Measurements from ENCODE around the gene UPB1. TPM values are rescaled to one million over a fixed set of nuclear protein-coding genes. Genes with fewer than 3 reads are reported as not detected.
"Not testable (repeated sequence)": the region's sequence is repeated elsewhere in the genome, so short reads cannot be mapped to it uniquely, and the experiment has no call there.

UPB1 gene
- total RNA-seq, 1 donor from 2014 or later: 0.52 TPM

- no peaks in the 10 kb centered on the region for H3K36me3 ChIP-seq (ENCODE audit: control insufficient read depth in 3 of 3, insufficient read depth in 3 of 3, low read length in 3 of 3)
- peaks cover 6 to 17% (median 11%) of the 10 kb centered on the region in 3 donors for H3K4me1 ChIP-seq (ENCODE audit: control insufficient read depth in 3 of 3, insufficient read depth in 3 of 3, low read length in 3 of 3)
- peak overlapping the region in 1 of 3 donors; percentile 41 for H3K4me3 ChIP-seq (ENCODE audit: low read length in 3 of 3)
- H3K27ac ChIP-seq (ENCODE audit: low read depth, low read length): no peak overlapping the region
- H3K9me3 ChIP-seq (ENCODE audit: control insufficient read depth in 3 of 3, low read length in 3 of 3): no peaks in the 10 kb centered on the region
- H3K9ac ChIP-seq (ENCODE audit: low read depth in 1 of 3, low read length in 3 of 3): peak overlapping the region in 2 of 3 donors; percentile 19 to 25
- no peaks in the 10 kb centered on the region for H3K27me3 ChIP-seq (ENCODE audit: control insufficient read depth in 3 of 3, insufficient read depth in 3 of 3, low read length in 3 of 3)
Measured at GRCh38 chr22:24521791-24522245, 26.7 kb downstream of the UPB1 start.

GRCh38 chr22:24523873-24524272, 28.7 kb downstream of the UPB1 start:
- Histone ChIP-seq H3K4me1 (ENCODE audit: control insufficient read depth in 3 of 3, insufficient read depth in 3 of 3, low read length in 3 of 3) (peaks cover 6 to 17% (median 11%) of the 10 kb centered on the region in 3 donors), H3K27ac (ENCODE audit: low read depth, low read length) (no peak overlapping the region), H3K36me3 (ENCODE audit: control insufficient read depth in 3 of 3, insufficient read depth in 3 of 3, low read length in 3 of 3) (no peaks in the 10 kb centered on the region), H3K27me3 (ENCODE audit: control insufficient read depth in 3 of 3, insufficient read depth in 3 of 3, low read length in 3 of 3) (no peaks in the 10 kb centered on the region), H3K9ac (ENCODE audit: low read depth in 1 of 3, low read length in 3 of 3) (no peak overlapping the region), H3K9me3 (ENCODE audit: control insufficient read depth in 3 of 3, low read length in 3 of 3) (no peaks in the 10 kb centered on the region), H3K4me3 (ENCODE audit: low read length in 3 of 3) (no peak overlapping the region)

DNA sequence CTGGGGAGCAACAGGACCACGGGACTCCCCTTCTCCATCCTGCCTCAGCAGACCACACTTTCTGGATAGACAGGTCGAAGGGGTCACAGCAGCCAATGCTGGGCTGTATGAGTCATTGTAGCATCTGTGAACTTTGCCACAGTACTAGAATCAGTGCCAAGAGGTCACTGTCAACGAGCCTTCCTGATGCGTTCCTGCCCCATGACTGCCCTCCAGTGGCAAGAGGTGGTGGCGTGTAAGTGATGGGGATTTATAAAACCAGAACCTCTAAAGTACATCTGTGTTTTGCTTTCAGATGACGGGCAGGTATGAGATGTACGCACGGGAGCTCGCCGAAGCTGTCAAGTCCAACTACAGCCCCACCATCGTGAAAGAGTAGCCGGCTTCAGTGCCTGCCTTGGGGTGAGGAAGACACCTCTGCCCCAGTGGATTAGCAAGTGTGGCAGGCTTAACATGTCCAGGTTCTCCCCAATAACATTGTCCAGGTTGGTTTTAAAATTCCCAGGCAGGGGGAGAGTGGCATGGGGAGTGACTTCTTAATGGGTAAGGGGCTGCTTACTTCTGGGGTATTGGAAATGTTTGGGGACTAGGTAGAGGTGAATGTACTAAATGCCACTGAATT, 30.4 kb downstream of the UPB1 start:
- Histone ChIP-seq H3K27me3 (ENCODE audit: control insufficient read depth in 3 of 3, insufficient read depth in 3 of 3, low read length in 3 of 3) (no peaks in the 10 kb centered on the region), H3K9ac (ENCODE audit: low read depth in 1 of 3, low read length in 3 of 3) (no peak overlapping the region), H3K4me1 (ENCODE audit: control insufficient read depth in 3 of 3, insufficient read depth in 3 of 3, low read length in 3 of 3) (peaks cover 4 to 11% (median 6%) of the 10 kb centered on the region in 3 donors), H3K36me3 (ENCODE audit: control insufficient read depth in 3 of 3, insufficient read depth in 3 of 3, low read length in 3 of 3) (no peaks in the 10 kb centered on the region), H3K9me3 (ENCODE audit: control insufficient read depth in 3 of 3, low read length in 3 of 3) (no peaks in the 10 kb centered on the region), H3K27ac (ENCODE audit: low read depth, low read length) (no peak overlapping the region), H3K4me3 (ENCODE audit: low read length in 3 of 3) (no peak overlapping the region)

DNA sequence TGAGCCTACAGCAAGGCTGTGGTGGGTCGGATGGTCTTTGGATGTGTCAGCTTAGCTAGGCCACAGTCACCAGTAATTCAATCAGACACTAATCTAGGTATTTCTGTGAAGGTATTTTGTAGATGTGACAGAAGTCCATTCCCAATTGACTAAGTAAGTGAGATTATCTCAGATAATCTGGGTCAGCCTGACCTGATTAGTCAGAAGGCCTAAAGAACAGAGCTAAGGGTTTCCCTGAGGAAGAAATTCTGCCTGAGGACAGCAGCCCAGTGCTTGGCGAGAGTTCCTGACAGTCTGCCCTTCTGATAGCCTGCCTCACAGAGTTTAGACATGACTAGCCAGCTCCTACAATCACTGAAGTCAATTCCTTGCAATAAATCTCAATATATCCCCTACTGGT, 31.1 kb downstream of the UPB1 start:
- Histone ChIP-seq H3K4me1 (ENCODE audit: control insufficient read depth in 3 of 3, insufficient read depth in 3 of 3, low read length in 3 of 3) (peaks cover 4 to 11% (median 6%) of the 10 kb centered on the region in 3 donors), H3K27me3 (ENCODE audit: control insufficient read depth in 3 of 3, insufficient read depth in 3 of 3, low read length in 3 of 3) (no peaks in the 10 kb centered on the region), H3K4me3 (ENCODE audit: low read length in 3 of 3) (no peak overlapping the region), H3K9me3 (ENCODE audit: control insufficient read depth in 3 of 3, low read length in 3 of 3) (no peaks in the 10 kb centered on the region), H3K9ac (ENCODE audit: low read depth in 1 of 3, low read length in 3 of 3) (no peak overlapping the region), H3K36me3 (ENCODE audit: control insufficient read depth in 3 of 3, insufficient read depth in 3 of 3, low read length in 3 of 3) (no peaks in the 10 kb centered on the region), H3K27ac (ENCODE audit: low read depth, low read length) (no peak overlapping the region)

DNA sequence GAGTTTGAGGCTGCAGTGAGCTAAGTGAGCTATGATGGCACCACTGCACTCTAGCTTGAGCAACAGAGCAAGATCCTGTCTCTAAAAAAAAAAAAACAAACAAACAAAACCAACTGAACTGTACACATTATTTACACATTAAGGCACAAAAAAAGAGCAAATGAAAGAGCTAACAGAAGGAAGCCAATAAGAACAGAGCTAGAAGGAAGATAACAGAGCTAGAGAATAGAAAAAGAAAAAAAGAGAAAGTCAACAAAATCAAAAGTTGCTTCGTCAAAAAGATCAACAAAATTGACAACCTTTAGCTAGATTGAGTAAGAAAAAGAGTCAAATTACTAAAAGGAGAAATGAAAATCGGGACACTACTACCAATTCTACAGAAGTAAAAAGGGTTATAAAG, 34.8 kb downstream of the UPB1 start:
- Histone ChIP-seq H3K9me3 (ENCODE audit: control insufficient read depth in 3 of 3, low read length in 3 of 3) (no peaks in the 10 kb centered on the region), H3K27ac (ENCODE audit: low read depth, low read length) (no peak overlapping the region), H3K36me3 (ENCODE audit: control insufficient read depth in 3 of 3, insufficient read depth in 3 of 3, low read length in 3 of 3) (no peaks in the 10 kb centered on the region), H3K4me3 (ENCODE audit: low read length in 3 of 3) (no peak overlapping the region), H3K4me1 (ENCODE audit: control insufficient read depth in 3 of 3, insufficient read depth in 3 of 3, low read length in 3 of 3) (peaks cover 3 to 5% (median 4%) of the 10 kb centered on the region in 3 donors), H3K9ac (ENCODE audit: low read depth in 1 of 3, low read length in 3 of 3) (no peak overlapping the region), H3K27me3 (ENCODE audit: control insufficient read depth in 3 of 3, insufficient read depth in 3 of 3, low read length in 3 of 3) (no peaks in the 10 kb centered on the region)

DNA sequence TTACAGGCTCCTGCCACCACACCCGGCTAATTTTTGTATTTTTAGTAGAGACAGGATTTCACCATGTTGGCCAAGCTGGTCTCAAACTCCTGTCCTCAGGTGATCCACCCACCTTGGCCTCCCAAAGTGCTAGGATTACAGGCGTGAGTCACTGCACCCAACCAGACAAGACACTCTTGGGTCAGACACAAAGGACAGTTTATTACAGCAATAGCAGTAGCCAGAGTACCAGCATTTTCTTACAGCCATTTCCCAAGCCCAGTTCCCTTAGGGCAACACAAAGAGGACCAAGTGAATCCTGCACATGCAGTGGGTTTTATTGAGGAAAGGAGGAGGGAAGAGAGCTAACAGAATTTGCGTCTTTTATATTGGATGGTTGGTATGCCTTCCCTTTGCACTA, 35.8 kb downstream of the UPB1 start:
- H3K4me3 ChIP-seq (ENCODE audit: low read length in 3 of 3); H3K9ac ChIP-seq (ENCODE audit: low read depth in 1 of 3, low read length in 3 of 3); H3K4me1 ChIP-seq (ENCODE audit: control insufficient read depth in 3 of 3, insufficient read depth in 3 of 3, low read length in 3 of 3); H3K9me3 ChIP-seq (ENCODE audit: control insufficient read depth in 3 of 3, low read length in 3 of 3); H3K27me3 ChIP-seq (ENCODE audit: control insufficient read depth in 3 of 3, insufficient read depth in 3 of 3, low read length in 3 of 3); H3K36me3 ChIP-seq (ENCODE audit: control insufficient read depth in 3 of 3, insufficient read depth in 3 of 3, low read length in 3 of 3); H3K27ac ChIP-seq (ENCODE audit: low read depth, low read length): not testable (repeated sequence)

DNA sequence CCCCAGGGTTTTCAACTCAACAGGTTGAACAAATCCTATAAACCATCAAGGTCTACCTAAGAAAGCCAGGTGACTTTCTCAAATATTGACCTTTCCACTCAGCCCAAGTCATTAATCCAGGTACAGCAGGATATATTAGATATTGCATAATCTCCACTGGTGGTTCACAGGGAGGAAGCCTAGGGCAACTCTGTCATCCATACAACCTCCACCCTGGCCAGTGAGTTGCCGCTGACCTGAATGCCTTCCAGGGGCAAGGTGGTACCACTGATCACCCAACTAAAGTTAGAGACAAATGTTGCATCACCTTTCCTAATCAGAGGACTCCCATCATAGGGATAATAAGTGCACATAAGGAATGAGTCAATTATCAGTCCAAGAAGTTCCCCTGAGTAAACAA, 36.9 kb downstream of the UPB1 start:
- H3K27ac ChIP-seq (ENCODE audit: low read depth, low read length): no peak overlapping the region
- H3K36me3 ChIP-seq (ENCODE audit: control insufficient read depth in 3 of 3, insufficient read depth in 3 of 3, low read length in 3 of 3): no peaks in the 10 kb centered on the region
- peaks cover 0 to 4% (median 0%) of the 10 kb centered on the region in 3 donors for H3K4me1 ChIP-seq (ENCODE audit: control insufficient read depth in 3 of 3, insufficient read depth in 3 of 3, low read length in 3 of 3)
- H3K27me3 ChIP-seq (ENCODE audit: control insufficient read depth in 3 of 3, insufficient read depth in 3 of 3, low read length in 3 of 3): no peaks in the 10 kb centered on the region
- H3K4me3 ChIP-seq (ENCODE audit: low read length in 3 of 3): no peak overlapping the region
- no peak overlapping the region for H3K9ac ChIP-seq (ENCODE audit: low read depth in 1 of 3, low read length in 3 of 3)
- H3K9me3 ChIP-seq (ENCODE audit: control insufficient read depth in 3 of 3, low read length in 3 of 3): no peaks in the 10 kb centered on the region

GRCh38 chr22:24535348-24535747, 40.2 kb downstream of the UPB1 start:
- Histone ChIP-seq H3K36me3 (ENCODE audit: control insufficient read depth in 3 of 3, insufficient read depth in 3 of 3, low read length in 3 of 3) (peaks cover 6 to 8% (median 8%) of the 10 kb centered on the region in 3 donors), H3K9me3 (ENCODE audit: control insufficient read depth in 3 of 3, low read length in 3 of 3) (no peaks in the 10 kb centered on the region), H3K4me1 (ENCODE audit: control insufficient read depth in 3 of 3, insufficient read depth in 3 of 3, low read length in 3 of 3) (peaks cover 6 to 13% (median 9%) of the 10 kb centered on the region in 3 donors), H3K27me3 (ENCODE audit: control insufficient read depth in 3 of 3, insufficient read depth in 3 of 3, low read length in 3 of 3) (no peaks in the 10 kb centered on the region), H3K4me3 (ENCODE audit: low read length in 3 of 3) (no peak overlapping the region), H3K9ac (ENCODE audit: low read depth in 1 of 3, low read length in 3 of 3) (no peak overlapping the region), H3K27ac (ENCODE audit: low read depth, low read length) (no peak overlapping the region)

- no peak overlapping the region for H3K9ac ChIP-seq (ENCODE audit: low read depth in 1 of 3, low read length in 3 of 3)
- H3K4me1 ChIP-seq (ENCODE audit: control insufficient read depth in 3 of 3, insufficient read depth in 3 of 3, low read length in 3 of 3): peaks cover 13 to 20% (median 17%) of the 10 kb centered on the region in 3 donors
- peaks cover 12 to 15% (median 14%) of the 10 kb centered on the region in 3 donors for H3K36me3 ChIP-seq (ENCODE audit: control insufficient read depth in 3 of 3, insufficient read depth in 3 of 3, low read length in 3 of 3)
- H3K9me3 ChIP-seq (ENCODE audit: control insufficient read depth in 3 of 3, low read length in 3 of 3): no peaks in the 10 kb centered on the region
- H3K4me3 ChIP-seq (ENCODE audit: low read length in 3 of 3): no peak overlapping the region
- no peak overlapping the region for H3K27ac ChIP-seq (ENCODE audit: low read depth, low read length)
- H3K27me3 ChIP-seq (ENCODE audit: control insufficient read depth in 3 of 3, insufficient read depth in 3 of 3, low read length in 3 of 3): no peaks in the 10 kb centered on the region
Measured at GRCh38 chr22:24536089-24536488, 41.0 kb downstream of the UPB1 start.

- Histone ChIP-seq H3K27ac (ENCODE audit: low read depth, low read length) (peak overlapping the region; percentile 48), H3K9ac (ENCODE audit: low read depth in 1 of 3, low read length in 3 of 3) (peak overlapping the region in 1 of 3 donors; percentile 11), H3K36me3 (ENCODE audit: control insufficient read depth in 3 of 3, insufficient read depth in 3 of 3, low read length in 3 of 3) (peaks cover 40 to 45% (median 42%) of the 10 kb centered on the region in 3 donors), H3K9me3 (ENCODE audit: control insufficient read depth in 3 of 3, low read length in 3 of 3) (no peaks in the 10 kb centered on the region), H3K4me1 (ENCODE audit: control insufficient read depth in 3 of 3, insufficient read depth in 3 of 3, low read length in 3 of 3) (peaks cover 53 to 64% (median 58%) of the 10 kb centered on the region in 3 donors), H3K4me3 (ENCODE audit: low read length in 3 of 3) (peak overlapping the region in 1 of 3 donors; percentile 2), H3K27me3 (ENCODE audit: control insufficient read depth in 3 of 3, insufficient read depth in 3 of 3, low read length in 3 of 3) (no peaks in the 10 kb centered on the region)
Measured at GRCh38 chr22:24540470-24540869, 45.3 kb downstream of the UPB1 start.

All from skeletal muscle tissue (tissue), 4 donors.